Measurements from ENCODE around the gene MORN5.

DNA sequence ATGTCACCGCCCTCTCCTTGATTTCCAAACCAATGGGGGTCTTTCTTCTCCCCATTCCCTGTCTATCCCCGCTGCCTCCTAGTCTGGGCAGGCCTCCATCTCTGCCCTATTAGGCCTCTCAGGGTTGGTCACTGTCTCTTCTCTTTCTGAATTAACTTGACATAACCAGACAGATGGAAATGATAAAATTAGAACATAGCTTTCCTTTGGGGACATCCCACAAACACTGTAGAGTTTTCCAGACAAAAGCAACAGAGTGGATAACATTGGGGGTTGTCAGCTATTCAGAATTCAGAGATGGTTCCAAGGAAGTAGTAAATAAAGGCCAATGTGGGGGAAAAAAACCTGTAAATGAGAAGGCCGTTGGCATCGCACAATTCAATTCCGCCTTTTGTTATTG is 44.3 kb downstream of the MORN5 start:
- TF ChIP-seq ZNF565 (CRISPR knock-in tag; conservative IDR thresholded peaks at IDR 0.05; ENCODE audit: low read depth) (no peak), ISL1 (CRISPR knock-in tag; IDR thresholded peaks at IDR 0.05) (no peak)

Measured in SK-N-SH treated with all-trans-retinoic acid at 6 μM for 48 hours (cell line).